Activated T-helper 9 cell treated with anti-CD3 and anti-CD28 coated beads, Interleukin-2, amount 50 U/mL, for 16 hours (primary cell): ENCODE results near the gene RAB11FIP4.
A peak's percentile ranks its signal among the peaks of the same experiment; 100 is the strongest.

Experiments
- DNase-seq: peaks from one replicate; pipeline ENCODE4 v3.0.0-alpha.2; 2020; ENCODE audit warnings: low read depth

Gene RAB11FIP4

GRCh38 chr17:31549525-31550388, 158.3 kb downstream of the RAB11FIP4 start:
- DNase-seq: peak; percentile 88

- DNase-seq: no peak
Measured at GRCh38 chr17:31550389-31551056, 159.0 kb downstream of the RAB11FIP4 start.

- no peak for DNase-seq
Measured at GRCh38 chr17:31552568-31552967, 161.1 kb downstream of the RAB11FIP4 start.

GRCh38 chr17:31553506-31553905, 162.0 kb downstream of the RAB11FIP4 start:
- DNase-seq: no peak

GRCh38 chr17:31554930-31555329, 163.5 kb downstream of the RAB11FIP4 start:
- DNase-seq: no peak

DNA sequence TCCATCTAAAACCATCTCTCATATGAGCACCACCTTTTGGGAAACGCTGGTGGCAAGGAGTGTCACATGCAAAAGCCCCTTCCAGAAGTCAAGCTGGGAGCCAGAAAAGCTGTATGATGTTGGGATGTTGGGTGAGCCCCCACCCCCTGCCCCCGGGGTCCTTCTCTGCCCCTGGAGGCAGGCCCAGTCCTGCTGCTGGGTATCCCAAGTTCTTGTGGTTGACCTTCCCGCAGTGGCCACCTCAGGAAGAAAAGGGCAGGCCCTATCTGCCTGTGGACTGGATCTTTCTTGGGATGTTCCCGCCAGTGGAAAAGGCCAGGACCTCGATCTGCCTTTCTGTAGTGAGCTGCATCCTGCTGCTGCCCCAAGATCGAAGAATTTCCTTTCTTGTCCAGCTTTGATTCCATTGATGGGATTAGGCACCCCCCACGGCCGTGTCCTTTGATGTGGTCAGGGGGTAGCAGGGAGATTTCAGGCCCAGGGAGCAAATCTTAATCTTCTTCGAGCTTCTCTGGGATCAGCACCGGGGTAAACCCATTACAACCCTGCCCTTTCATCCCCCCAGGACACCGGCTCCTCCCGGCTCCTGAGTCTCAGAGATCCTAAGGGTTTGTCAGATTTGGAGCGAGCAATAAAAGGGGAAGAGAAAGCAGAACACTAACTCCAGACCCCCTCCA, 165.6 kb downstream of the RAB11FIP4 start:
- DNase-seq: no peak

GRCh38 chr17:31558748-31559583, 167.5 kb downstream of the RAB11FIP4 start:
- peak; percentile 48 for DNase-seq

DNA sequence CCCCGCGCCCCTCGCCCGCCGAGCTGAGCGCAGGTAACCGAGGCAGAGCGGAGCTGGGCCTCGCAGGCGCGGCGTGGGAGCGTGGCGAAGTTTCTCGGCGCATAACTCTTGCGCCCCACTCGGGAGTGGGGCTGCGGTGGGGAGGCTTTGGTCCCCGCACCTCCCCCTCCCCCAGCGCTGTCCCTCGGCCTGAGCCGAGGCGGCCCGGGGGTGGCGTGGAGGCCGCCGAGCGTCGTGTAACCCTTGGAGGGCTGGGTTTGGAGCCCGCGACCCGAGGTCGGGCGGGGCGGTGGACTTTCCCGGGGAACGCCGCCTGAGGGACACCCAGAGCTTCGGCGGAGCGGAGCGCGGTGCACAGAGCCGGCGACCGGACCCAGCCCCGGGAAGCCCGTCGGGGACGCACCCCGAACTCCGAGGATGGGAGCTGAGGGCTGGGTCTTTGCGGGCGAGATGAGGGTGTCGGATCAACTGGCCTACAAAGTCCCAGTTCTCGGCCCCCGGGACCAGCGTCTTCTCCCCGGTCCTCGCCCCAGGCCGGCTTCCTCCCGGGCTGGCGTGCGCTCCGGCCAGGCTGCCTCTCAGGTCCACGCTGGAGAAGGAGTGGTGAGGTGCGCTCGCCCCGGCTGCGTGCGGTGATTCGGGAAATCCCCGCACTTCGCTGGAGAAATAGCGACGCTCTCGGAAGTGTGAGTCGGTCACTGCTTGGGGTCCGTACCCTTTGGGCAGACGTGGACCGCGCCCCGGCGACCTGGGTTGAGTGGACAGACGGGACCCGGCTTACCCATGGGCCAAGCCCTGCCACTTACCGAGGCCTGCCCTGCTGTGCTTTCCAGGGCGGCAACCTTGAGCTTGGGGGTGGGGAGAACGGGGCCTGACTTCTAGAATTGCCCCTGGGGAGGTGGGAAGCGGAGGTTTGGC, 168.4 kb downstream of the RAB11FIP4 start:
- no peak for DNase-seq

DNA sequence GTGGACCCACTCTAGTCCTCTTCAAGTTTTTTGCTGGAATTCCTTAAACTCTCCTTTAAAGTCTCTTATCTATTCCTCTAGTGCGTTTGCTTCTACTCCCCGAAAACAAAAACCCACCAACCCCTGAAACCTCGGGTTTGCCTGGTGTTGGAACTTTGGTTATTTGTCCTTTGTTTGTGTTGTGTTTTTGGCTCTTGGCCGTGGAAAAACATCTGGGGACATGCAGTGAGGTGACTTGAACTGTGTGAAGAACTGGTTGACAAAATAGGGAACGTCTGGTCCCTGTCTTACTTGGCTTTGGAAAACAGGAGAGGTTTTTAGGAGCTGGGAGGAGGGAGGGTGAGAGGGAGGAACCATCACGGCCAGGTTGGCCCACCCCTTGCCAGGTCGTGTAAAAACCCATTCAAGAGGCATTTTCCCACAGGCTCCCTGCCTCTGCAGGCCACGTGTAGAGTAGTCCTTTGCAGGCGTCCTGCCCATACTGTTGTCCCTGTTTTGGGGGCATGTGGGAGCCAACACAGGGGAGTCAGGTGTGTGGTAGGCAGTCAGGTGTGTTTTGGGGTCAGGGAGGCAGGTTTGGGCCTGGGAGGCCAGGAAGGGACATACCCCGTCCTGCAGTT, 169.3 kb downstream of the RAB11FIP4 start:
- no peak for DNase-seq

DNA sequence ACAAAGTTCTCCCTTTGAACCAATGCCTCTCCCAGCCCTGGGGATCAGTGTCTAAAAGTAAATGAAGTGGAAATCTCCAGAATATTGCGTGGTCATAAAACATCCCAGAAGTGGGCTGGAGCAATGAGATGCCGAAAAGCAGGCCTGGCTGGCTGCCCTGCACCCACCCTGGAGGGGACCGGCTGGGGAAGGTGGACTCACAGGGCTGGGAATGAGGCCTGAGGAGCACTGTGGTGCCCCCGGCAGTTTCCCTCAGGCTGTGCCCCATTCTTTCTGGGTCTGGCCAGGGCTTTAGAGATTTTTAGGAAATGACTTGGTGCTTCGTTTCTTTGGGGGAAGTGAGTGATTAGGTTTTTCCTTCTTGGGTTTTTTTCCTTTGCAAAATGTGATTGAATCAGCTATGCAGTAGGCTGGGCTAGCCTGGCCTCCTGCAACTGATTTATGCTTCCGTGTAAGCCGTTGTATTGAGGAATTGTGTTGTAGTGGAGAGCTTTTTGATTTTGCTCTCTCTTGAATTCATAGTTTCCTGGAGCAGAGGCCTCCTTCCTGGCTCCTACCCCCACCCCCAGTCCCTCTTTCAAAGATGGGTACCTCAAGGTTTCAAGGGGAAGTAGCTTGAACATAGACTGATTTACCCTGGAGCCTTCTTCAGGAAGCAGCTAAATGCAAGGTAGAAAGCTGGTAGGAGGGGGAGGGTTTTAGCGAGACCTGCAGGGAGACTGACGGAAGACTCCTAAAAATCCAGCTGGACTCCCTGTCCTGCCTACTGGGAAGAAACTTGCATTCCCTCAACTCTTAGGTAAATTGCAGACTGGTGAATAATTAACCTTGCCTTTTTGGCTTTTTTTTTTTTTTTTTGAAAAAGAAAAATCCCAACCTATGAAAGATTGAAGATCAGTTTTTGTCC, 170.2 kb downstream of the RAB11FIP4 start:
- no peak for DNase-seq

- no peak for DNase-seq
Measured at GRCh38 chr17:31562376-31562840, 170.9 kb downstream of the RAB11FIP4 start.

DNA sequence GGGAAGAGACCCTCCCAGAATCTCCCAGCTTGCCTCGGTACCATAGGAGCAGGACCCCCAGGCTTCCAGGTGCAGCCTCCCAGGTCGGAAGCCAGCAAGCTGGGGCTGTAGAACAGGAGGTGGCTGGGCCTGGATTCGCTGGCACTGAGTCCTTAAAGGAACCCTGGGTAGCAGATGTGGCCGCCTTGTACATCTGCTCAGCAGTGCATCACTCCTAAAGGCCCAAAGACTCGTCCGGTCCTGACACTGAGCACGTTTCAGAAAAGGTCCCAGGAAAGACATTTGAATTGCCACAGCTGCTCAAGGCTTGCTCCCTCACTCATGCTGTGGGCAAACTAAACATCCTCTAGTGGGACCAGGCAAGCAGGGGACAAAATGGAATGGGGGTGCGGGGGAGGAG, 172.8 kb downstream of the RAB11FIP4 start:
- DNase-seq: no peak

DNA sequence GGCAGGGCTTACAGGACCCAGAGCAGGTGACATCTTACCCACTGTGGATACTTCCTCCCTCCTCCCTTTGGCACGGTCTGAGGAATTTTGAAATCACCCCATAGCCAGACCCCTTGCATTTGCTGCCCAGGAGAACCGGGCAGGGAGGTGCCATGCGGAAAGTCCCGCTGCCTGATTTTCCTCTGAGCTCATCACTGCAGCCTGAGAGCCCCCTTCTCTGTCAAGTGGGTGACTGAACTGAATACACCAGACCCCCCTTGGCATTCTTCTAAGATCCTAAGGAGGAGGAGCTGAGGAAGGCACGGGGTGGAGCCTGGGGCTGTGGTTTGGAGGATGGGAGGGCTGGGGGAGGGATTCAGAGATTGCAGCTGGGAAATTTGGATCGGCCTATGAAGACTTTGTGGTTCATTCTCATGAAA, 173.4 kb downstream of the RAB11FIP4 start:
- DNase-seq: no peak

- no peak for DNase-seq
Measured at GRCh38 chr17:31565652-31566051, 174.2 kb downstream of the RAB11FIP4 start.

GRCh38 chr17:31566247-31566991, 174.9 kb downstream of the RAB11FIP4 start:
- no peak for DNase-seq

GRCh38 chr17:31566992-31567373, 175.5 kb downstream of the RAB11FIP4 start:
- DNase-seq: no peak

DNA sequence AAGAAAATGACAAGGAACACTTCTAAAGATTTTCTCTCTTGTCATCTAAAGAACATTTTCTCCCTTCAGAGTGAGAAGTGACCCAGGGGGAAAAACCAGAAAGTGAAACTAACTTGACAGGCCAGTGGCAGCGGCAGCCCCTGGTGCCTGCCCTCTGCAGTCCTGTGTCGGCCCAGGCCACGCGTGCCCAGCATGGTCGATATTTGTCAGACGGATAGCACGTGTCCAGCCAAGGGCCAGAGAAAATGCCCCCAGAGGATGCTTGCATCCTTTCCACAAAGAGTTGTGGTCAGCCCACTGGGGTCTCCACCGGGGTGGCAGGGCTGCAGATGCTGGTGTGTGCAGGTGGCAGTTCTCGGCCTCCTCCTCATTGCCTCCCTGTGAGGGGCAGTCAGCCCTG, 176.6 kb downstream of the RAB11FIP4 start:
- DNase-seq: no peak

- no peak for DNase-seq
Measured at GRCh38 chr17:31568539-31568938, 177.1 kb downstream of the RAB11FIP4 start.
